ENCODE measurements around the gene TFF2.

TFF2 gene

DNA sequence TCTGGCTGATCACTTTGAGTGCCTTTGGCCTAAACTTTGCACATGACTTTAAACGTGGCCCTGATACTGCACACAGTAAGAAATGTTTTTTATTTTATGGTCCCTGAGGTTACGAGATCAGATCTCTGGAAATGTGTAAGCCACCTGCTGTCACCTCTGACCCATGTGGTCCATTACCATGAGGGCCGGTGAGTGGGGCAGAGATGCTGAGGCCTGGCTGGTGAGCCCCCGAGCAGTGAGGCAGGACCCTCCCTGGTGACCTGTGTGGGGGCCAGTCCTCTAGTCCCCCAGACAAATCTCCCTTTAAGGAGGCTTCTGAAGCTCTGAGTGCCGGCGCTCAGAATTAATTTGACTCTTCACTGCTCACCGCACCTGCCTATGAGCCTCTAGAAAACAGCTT is 48.0 kb downstream of the TFF2 start:
- DNase-seq = no peak

DNA sequence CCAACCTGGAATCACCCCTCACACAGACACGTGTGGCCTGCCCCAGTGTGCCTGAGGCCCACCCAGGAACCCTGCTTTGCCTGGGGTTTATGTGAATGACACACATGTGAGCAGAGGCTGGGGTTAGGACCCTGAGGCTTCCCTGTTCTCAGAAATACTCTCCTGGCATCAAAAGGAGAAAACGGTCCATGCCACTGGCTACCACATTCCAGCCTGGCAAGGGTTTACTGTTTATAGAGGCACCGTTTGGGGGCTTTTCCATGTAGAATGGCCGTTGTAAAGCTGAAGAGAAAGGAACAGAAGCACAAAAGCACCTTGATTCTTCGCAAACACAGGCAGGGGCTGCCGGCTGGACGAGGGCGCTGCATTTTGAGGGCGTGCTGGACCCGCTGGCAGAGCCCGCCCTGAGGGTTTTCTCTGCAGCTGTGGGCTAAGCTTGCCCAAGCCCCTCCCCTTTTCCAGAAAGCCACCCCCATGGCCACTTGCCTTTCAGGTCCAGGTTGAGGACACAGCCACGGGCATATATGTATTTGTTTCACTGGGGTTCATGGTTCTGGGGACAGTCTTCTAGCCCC is 48.6 kb downstream of the TFF2 start:
- DNase-seq = no peak

DNA sequence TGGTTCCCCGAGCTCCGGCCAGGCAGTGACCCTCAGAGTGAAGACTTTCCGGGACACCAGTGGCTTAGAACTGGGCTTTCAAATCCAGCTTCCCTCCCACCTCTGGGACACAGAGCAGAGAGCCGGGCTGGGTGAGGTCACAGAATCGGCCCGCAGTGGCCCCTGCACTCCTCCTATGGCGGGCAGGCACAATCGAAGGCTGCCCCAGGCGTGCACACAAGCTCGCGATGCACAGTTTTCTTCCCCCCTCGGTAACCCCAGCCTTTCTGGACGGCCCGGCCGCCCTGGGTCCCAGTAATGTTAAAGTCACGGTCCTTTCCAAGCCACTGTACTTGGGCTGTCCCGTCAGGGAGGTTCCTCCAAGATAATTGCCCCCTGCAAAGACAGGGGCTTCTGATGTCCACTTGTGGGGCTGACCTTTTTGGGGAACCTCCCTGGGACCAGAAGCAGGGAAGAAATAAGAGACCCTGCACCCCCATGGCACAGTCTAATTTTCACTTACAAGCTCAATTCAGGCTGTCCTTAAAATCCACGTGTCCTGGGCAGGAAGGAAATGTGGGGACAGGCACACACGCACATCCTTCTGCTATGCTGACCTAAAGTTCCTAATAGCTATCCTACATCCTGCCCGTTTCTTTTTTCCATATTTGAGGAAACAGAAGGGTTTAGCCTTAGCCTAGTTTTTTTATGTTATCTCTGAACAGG is 49.3 kb downstream of the TFF2 start:
- no peak for DNase-seq

DNA sequence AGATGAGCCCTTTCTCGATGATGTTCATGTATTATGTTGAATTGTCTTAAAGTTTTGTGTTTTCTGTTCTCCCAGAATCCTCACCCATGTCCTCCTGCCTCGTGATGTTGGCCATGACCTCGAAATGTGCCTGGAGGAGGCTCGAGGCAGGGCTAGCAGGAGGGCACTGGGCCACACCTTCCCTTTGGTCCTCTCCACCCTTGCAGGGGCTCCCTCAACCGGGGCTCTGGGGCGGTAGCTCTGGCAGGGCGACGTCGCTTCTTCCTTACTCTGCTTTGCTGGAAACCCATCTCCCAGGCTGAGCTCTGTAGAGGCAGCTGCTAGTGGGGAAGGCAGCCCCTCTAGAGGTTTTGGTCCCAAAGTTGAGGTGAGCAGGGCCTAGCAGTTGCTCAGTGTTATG is 49.8 kb downstream of the TFF2 start:
- no peak for DNase-seq

DNA sequence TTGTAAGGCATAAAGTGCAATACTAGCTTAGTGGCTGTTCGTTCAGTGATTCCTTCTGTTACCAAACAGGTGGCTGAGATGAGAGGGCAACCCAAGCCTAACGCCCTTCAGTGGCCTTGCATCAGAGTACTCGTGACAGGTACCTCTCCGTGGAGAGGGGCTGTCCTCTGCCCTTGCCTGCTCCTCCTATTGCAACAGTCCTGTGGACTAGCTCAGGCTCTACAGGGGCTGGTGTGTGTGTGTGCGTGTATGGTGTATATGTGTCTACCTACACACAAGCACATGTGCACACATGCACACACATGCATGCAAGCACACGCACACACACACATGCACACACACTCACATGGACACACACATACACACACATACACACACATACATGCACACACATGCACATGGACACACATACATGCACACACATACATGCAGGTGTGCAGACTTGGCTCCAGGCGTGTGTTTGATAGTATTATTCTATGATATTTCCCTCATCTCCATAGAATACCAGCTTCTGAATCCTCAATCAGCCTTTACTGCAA is 50.7 kb downstream of the TFF2 start:
- DNase-seq = no peak

DNA sequence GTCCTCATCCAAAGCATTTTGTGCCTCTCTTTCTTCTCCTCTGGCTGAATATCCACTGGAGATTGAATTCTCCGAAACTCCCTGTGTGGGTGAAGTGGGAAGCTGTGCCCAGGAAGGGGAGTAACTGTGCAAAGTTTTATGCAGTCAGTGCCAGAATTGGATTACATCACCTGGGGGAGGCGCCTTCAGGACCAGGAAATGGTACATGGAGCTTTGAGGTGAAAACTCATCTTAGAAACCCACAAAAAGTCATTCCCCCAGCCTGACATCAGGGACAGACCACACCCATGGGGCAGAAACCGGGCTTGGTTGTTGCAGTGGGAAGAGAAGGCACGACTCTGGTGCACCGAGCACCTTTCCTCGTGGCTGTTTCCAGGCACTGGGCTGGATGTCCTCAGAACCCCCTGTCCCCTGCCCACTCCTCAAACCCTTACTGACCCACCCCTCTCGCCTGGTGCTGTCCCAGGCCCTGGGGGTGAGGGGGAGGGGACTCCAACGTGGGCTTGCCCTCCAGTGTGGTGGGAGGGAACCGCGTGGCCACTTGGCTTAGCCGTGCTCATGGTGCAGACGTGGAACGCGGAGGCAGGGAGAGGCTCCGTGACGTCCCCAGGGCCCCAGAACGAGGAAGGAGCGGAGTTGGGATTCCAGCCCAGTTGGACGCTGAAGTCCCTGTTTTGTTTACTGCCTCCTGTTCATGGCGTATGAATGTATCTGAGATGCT is 51.3 kb downstream of the TFF2 start:
- DNase-seq = peak; percentile 51

DNA sequence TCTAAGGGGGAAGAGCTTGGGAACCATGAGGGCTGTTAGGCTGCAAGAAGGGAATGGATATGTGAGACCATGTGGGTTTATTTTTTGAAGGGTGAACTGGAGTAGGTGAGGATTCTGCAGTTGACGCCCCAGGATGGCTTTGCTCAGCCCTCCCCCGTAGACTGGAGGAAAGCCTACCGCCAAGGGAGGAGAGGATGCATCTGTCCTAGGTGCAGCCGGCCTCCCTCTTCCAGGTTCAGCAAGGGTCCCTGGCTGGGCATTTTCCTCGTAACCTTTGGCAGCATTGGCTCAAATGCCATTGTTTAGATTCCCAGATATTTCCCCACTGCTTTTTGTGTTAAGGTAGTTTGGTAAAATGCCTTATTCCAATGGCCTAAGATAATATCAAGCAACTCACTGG is 52.1 kb downstream of the TFF2 start:
- DNase-seq = no peak

DNA sequence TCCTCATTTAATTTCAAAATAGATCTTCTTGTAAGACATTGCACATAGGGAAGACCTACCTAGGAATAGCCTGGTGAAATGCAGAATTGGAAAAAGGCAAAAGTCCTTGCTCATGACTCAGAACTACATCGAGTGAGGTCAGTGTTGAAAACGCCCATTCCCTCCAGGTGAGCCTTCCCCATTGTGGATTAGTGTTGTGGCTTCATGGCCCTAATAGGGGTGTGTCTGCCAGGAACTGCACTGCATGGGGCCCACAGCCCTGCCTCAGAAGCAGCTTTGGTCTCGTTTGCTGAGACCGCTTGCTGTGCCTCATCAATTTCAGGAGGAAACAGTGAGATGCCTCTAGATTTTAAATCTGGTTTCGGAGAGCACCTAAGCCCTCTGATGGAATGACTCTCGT is 52.6 kb downstream of the TFF2 start:
- DNase-seq = no peak

DNA sequence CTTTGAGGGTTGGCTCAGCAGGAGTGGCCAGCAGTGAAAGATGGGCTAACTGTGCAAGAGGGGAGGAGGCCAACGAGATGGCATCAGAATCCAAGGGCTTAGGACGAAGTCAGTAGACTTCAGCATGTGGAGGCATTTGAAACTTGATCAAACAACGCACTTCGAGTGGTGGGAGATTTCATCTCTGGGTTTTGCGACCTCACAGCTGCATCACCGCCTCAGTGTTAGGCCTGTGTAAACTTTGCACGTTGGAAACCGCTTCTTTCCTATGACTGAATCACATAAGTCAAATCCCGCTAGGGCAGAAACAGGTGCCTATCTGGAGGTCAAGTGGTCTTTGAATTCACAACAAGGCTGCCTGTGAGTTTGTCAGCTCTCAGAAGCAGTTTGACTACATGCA is 53.4 kb downstream of the TFF2 start:
- DNase-seq = no peak

DNA sequence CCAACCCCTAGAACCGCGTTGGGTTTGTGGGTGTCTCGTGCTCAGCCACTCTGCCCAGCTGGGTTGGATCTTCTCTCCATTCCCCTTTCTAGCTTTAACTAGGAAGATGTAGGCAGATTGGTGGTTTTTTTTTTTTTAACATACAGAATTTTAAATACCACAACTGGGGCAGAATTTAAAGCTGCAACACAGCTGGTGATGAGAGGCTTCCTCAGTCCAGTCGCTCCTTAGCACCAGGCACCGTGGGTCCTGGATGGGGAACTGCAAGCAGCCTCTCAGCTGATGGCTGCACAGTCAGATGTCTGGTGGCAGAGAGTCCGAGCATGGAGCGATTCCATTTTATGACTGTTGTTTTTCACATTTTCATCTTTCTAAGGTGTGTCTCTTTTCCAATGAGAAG is 54.3 kb downstream of the TFF2 start:
- DNase-seq = no peak
